GM20000 (cell line): ENCODE results near the gene MMS22L.

Source experiments
- DNase-seq: peaks from one replicate; pipeline ENCODE4 v3.0.0; 2012; ENCODE audit warnings: low spot score
- TF ChIP-seq, protein P1 (sequence below): IDR thresholded peaks from 2 replicates; pipeline ENCODE4 v1.5.1; 2012; ENCODE audit warnings: mild to moderate bottlenecking, control low read depth; ENCODE audit errors: extremely low read depth, missing control alignments

MMS22L gene

DNA sequence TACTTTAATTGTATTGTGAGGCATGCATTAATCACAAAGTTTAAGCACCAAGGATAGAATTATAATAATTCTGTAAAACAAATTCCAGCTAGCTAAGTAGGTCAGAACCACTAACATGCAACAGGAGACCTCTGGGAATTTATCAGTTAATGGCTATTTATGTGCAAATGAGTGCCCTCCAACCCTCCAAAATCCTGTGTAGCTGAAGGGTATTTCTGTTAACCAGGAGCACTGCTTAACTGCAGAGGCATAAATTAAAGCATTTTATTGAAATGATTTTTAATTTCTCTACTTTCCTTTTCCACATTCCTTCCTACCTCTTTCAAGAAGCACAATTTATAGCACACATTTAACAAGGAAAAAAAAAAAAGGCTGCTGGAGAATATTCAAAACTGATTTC, 77.0 kb downstream of the MMS22L start:
- TF ChIP-seq, protein P1, sequence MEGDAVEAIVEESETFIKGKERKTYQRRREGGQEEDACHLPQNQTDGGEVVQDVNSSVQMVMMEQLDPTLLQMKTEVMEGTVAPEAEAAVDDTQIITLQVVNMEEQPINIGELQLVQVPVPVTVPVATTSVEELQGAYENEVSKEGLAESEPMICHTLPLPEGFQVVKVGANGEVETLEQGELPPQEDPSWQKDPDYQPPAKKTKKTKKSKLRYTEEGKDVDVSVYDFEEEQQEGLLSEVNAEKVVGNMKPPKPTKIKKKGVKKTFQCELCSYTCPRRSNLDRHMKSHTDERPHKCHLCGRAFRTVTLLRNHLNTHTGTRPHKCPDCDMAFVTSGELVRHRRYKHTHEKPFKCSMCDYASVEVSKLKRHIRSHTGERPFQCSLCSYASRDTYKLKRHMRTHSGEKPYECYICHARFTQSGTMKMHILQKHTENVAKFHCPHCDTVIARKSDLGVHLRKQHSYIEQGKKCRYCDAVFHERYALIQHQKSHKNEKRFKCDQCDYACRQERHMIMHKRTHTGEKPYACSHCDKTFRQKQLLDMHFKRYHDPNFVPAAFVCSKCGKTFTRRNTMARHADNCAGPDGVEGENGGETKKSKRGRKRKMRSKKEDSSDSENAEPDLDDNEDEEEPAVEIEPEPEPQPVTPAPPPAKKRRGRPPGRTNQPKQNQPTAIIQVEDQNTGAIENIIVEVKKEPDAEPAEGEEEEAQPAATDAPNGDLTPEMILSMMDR = no peak
- no peak for DNase-seq

DNA sequence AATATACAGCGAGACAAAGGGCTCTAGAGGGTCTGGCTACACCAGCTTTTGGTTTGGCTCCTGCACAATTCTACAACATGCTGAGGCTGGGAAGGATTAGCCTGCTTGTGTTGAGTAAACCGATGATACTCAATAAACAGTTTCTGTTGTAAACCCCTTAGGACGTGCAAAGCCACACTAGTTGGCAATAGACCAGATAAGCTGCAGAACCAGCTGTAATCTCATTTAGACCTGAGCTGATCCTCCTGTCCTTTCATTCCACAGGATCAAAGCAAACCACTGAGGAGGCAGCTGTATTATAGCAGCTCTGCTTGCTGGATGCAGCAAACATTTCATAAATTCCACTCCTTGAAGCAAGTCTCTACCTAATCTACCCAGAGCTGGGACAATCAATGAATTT, 79.7 kb downstream of the MMS22L start:
- TF ChIP-seq, protein P1 = no peak
- DNase-seq = no peak

DNA sequence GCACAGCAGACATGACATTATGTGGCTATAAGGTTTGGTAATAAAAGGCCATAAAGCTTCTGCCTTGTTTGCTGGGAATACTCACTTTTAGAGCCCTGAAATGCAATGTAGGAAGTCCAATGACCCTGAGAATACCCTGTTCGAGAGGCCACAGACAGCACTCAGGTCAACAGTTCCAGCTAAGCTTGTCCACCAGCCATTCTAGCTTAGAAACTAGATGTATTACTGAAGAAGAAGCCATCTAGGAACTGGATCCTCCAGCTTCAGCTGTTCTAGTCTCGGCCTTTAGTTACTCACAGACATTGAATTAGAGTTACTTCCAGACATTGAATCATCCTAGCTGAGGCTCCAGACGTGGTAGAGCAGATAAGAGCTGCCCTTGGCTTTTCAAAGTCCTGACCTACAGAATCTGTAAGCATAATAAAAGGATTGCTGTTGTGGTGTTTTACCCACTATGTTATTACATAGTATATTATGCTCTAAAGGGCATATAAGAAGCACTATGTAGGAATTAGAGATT, 84.9 kb downstream of the MMS22L start:
- TF ChIP-seq, protein P1 = no peak
- no peak for DNase-seq

DNA sequence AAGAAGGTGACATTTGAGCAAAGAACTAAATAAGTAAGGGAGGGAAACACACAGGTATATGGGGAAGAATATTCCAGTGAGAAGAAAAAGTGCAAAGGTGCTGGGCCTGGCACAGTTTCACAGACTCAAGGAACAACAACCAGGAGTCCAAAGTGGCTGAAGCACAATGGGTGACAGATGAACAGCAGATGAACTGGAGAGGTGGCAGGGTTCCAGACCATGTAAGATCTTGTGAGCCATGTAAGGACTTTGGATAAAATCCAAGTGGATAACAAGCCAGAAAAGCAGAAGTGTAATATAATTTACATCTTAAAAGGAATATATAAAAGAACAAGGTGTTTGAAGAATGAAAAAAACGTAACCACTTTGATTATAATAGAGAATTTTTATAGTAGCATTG, 87.9 kb downstream of the MMS22L start:
- TF ChIP-seq, protein P1 = no peak
- no peak for DNase-seq

DNA sequence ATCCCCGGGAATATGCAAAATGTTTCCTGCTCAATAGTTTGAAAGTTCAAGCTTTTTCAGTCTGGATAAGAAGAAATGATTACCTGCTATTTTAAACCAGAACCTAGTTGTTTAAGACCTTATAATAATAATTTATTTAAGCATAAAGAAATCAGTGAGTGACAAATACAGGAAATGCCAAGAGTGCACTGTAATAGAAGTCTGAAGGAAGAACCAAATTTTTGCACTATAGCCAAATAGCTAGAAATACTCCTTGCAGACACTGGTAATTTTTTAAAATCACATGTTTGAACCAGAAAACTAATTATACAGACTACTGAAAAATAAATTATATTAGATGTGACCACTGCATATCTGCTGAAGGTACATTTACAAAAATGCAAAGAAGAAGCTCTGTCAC, 93.2 kb downstream of the MMS22L start:
- TF ChIP-seq, protein P1 = no peak
- DNase-seq = no peak

DNA sequence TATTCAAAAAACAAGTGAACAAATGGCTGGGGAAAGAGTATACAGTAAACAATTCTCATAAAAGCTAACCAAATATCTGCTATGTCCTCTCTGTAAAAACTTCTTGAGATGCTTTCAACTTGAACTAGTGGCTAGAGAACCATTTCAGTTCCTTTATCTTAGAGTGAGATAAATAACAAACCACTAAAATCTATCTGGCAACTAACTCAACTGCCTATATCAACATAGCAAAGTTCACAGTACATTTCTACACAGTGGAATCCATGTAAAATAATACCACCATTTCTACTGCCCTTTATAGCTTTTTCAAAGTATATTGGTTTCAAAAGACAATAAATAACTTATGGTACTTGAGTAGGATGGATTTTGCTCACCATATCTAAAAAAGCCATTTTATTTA, 95.1 kb downstream of the MMS22L start:
- no peak for DNase-seq

DNA sequence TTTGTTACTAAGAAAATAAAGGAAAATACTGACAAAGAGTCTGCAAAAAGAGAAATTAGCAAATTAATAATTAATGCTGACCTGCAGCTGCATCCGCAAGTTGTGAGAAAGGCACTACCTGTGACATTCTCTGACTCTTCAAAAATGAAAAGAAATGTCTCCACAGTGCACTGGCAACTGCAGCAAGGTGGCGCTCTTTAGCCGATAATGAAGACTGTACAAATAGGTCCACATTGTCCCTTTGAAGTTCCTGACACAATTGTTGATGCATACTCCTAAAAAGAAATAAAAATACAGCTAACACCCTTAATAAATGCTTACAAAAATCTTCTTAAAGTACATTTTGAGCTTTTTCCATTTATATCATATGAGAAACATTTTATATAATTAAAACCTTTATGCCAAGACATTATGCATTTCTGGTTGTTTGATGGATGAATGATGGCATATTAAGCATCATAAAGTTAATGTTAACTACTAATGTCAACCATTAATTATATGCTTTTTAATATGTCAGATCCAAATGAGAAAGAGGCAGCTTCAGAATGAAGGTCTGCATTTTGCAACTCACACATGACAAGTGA, 96.5 kb downstream of the MMS22L start:
- peak; percentile 29 for DNase-seq
- TF ChIP-seq, protein P1 = peak; percentile 81

More for the DNA sequence above, 95.1 kb downstream of the MMS22L start:
- TF ChIP-seq, protein P1 = no peak
